IMR-90 (cell line): ENCODE results near the gene ANKH. TPM values are rescaled to one million over a fixed set of nuclear protein-coding genes. Genes with fewer than 3 reads are reported as not detected.

Experiments used
- ATAC-seq: fragments of 200-7000 bp; cut with Tn5 transposase; 2 replicates; pipeline ENCODE4 v1.9.1; 2020; ENCODE audit warnings: low read depth, mild to moderate bottlenecking, moderate library complexity
- BruUV-seq: library from RNA; stranded (reverse); fragments of 400-500 nt; replicated peaks from 2 replicates; lab custom pipeline; 2021; lab: Mats Ljungman, UMichigan
- CTCF ChIA-PET: fragments of 300-600 bp; formaldehyde crosslinking; extraction: SDS; loops from one replicate; lab custom pipeline; 2021; ENCODE audit warnings: antibody characterized with exemption; lab: Yijun Ruan, JAX
- POLR2A ChIA-PET: fragments of 300-600 bp; sonication (Branson Sonifier 250); formaldehyde crosslinking; loops from one replicate; lab custom pipeline; 2022; ENCODE audit warnings: antibody characterized with exemption; ENCODE audit not compliant: unreplicated experiment; lab: Charles Lee
- DNase-seq: peaks from one replicate; pipeline ENCODE4 v3.0.0; 2013
- H2AFZ ChIP-seq: replicated peaks from 2 replicates; pipeline ENCODE3; 2013; ENCODE audit warnings: low read length, mild to moderate bottlenecking; ENCODE audit not compliant: poor library complexity
- H2AK5ac ChIP-seq: 2 replicates; pipeline ENCODE4 v1.6.1; 2013; ENCODE audit warnings: low read depth, low read length, inconsistent platforms
- H2AK9ac ChIP-seq: replicated peaks from 2 replicates; pipeline ENCODE3; 2013; ENCODE audit warnings: mild to moderate bottlenecking, low read depth, low read length, moderate library complexity; ENCODE audit not compliant: poor library complexity
- H2BK120ac ChIP-seq: 2 replicates; pipeline ENCODE4 v1.6.1; 2013; ENCODE audit warnings: low read depth, low read length, inconsistent platforms
- H2BK15ac ChIP-seq: 3 replicates; pipeline ENCODE4 v1.6.1; 2013; ENCODE audit warnings: low read depth, low read length, inconsistent platforms
- H2BK20ac ChIP-seq: 2 replicates; pipeline ENCODE4 v1.6.1; 2013; ENCODE audit warnings: low read depth, mild to moderate bottlenecking, inconsistent platforms, low read length, moderate library complexity
- H2BK5ac ChIP-seq: 2 replicates; pipeline ENCODE4 v1.6.1; 2013; ENCODE audit warnings: mild to moderate bottlenecking, low read depth, low read length, inconsistent platforms; ENCODE audit not compliant: poor library complexity, severe bottlenecking
- H3K14ac ChIP-seq: replicated peaks from 2 replicates; pipeline ENCODE4 v1.6.1; 2013; ENCODE audit warnings: low read depth, low read length, inconsistent platforms
- H3K18ac ChIP-seq: 2 replicates; pipeline ENCODE4 v1.6.1; 2013; ENCODE audit warnings: low read depth, low read length, control low read depth
- H3K23ac ChIP-seq: 2 replicates; pipeline ENCODE4 v1.6.1; 2013; ENCODE audit warnings: low read depth, low read length, inconsistent platforms
- H3K27ac ChIP-seq: 2 replicates; pipeline ENCODE4 v1.5.1; 2013; ENCODE audit warnings: mild to moderate bottlenecking, control low read depth, low read length; ENCODE audit not compliant: insufficient read depth
- H3K27me3 ChIP-seq: 2 replicates; pipeline ENCODE4 v1.6.1; 2013; ENCODE audit warnings: low read length; ENCODE audit not compliant: control insufficient read depth, insufficient read depth
- H3K36me3 ChIP-seq: 2 replicates; pipeline ENCODE4 v1.6.1; 2013; ENCODE audit warnings: low read length, mixed read lengths; ENCODE audit not compliant: control insufficient read depth, insufficient read depth
- H3K4ac ChIP-seq: 2 replicates; pipeline ENCODE4 v1.6.1; 2013; ENCODE audit warnings: low read depth, low read length, inconsistent platforms
- H3K4me1 ChIP-seq: 2 replicates; pipeline ENCODE4 v1.6.1; 2013; ENCODE audit warnings: low read length, mixed read lengths; ENCODE audit not compliant: control insufficient read depth, insufficient read depth
- H3K4me2 ChIP-seq: 2 replicates; pipeline ENCODE4 v1.6.1; 2013; ENCODE audit warnings: low read depth, mild to moderate bottlenecking, control low read depth, low read length, moderate library complexity
- H3K4me3 ChIP-seq: 2 replicates; pipeline ENCODE4 v1.5.1; 2013; ENCODE audit warnings: low read depth, mild to moderate bottlenecking, control low read depth, low read length, moderate library complexity; ENCODE audit not compliant: insufficient read depth
- H3K56ac ChIP-seq: 2 replicates; pipeline ENCODE4 v1.6.1; 2013; ENCODE audit warnings: low read length, inconsistent platforms; ENCODE audit not compliant: insufficient read depth; ENCODE audit errors: extremely low read depth
- H3K79me1 ChIP-seq, 2 experiments: 2 replicates each; pipeline ENCODE4 v1.6.1; 2013; ENCODE audit warnings: low read length in 2 of 2, inconsistent platforms in 1 of 2, low read depth in 1 of 2
- H3K9ac ChIP-seq: 2 replicates; pipeline ENCODE4 v1.6.1; 2013; ENCODE audit warnings: low read depth, low read length, control low read depth
- H3K9me1 ChIP-seq: 2 replicates; pipeline ENCODE4 v1.6.1; 2013; ENCODE audit warnings: low read length, inconsistent platforms; ENCODE audit not compliant: insufficient read depth
- H3K9me3 ChIP-seq: 2 replicates; pipeline ENCODE4 v1.6.1; 2013; ENCODE audit warnings: low read length; ENCODE audit not compliant: control insufficient read depth, insufficient read depth
- H4K20me1 ChIP-seq: 2 replicates; pipeline ENCODE4 v1.6.1; 2013; ENCODE audit warnings: low read length, inconsistent platforms; ENCODE audit not compliant: insufficient read depth
- H4K5ac ChIP-seq: 2 replicates; pipeline ENCODE4 v1.6.1; 2013; ENCODE audit warnings: mild to moderate bottlenecking, low read depth, low read length, control low read depth
- H4K8ac ChIP-seq, 2 experiments: 2 replicates each; pipeline ENCODE4 v1.6.1; 2013; ENCODE audit warnings: low read depth in 2 of 2, low read length in 2 of 2, control low read depth in 1 of 2, inconsistent platforms in 1 of 2
- H4K91ac ChIP-seq: 2 replicates; pipeline ENCODE4 v1.6.1; 2013; ENCODE audit warnings: low read depth, low read length, inconsistent platforms; ENCODE audit not compliant: insufficient read depth
- CEBPB ChIP-seq: IDR thresholded peaks from 2 replicates; pipeline ENCODE4 v1.6.1; 2012; ENCODE audit warnings: low read depth, low read length, improper control_type of control experiment
- CHD1 ChIP-seq: IDR thresholded peaks from 2 replicates; pipeline ENCODE4 v1.6.1; 2012; ENCODE audit warnings: low read depth, low read length, improper control_type of control experiment
- RCOR1 ChIP-seq: IDR thresholded peaks from 2 replicates; pipeline ENCODE4 v1.6.1; 2012; ENCODE audit warnings: mild to moderate bottlenecking, low read length, improper control_type of control experiment; ENCODE audit not compliant: insufficient replicate concordance
- WGBS, 2 experiments: methylation state at CpG; one replicate each; pipeline versions ENCODE4 v1.1.5 to v1.1.7; 2013; ENCODE audit warnings: missing lambda C conversion rate in 2 of 2; ENCODE audit not compliant: insufficient read length in 1 of 2; ENCODE audit errors: extremely low coverage in 2 of 2; 5-methylcytosine and 5-hydroxymethylcytosine counted together
- dilution Hi-C: fragments of 300-500 bp; cut with HindIII; formaldehyde crosslinking; loops from one replicate; pipeline ENCODE4 v1.14.3; 2018; ENCODE audit warnings: low sequenced_read_pairs; ENCODE audit not compliant: unreplicated experiment
- in situ Hi-C: fragments of 300-500 bp; cut with MboI; formaldehyde crosslinking; loops from 3 replicates; pipeline ENCODE4 v1.14.3; 2019; ENCODE audit warnings: low sequenced_read_pairs, inconsistent platforms, mixed read lengths
- intact Hi-C: fragments of 100-400 bp; cut with micrococcal nuclease; formaldehyde crosslinking; loops from 2 replicates; pipeline ENCODE4 v1.10.0; 2022
- polyA plus RNA-seq, 3 experiments: library from polyadenylated mRNA; depleted of rRNA; stranded (reverse); fragments of >200 nt; gene quantifications; 2 replicates each; pipeline ENCODE4 v1.2.3, GENCODE V29; 2012; ENCODE audit warnings: low replicate concordance in 1 of 3
- total RNA-seq: library from RNA; depleted of rRNA; stranded (reverse); fragments of >200 nt; gene quantifications from 2 replicates; pipeline ENCODE4 v1.2.3, GENCODE V29; 2012

The ANKH gene
- total and polyA plus RNA-seq, 2 of the 4 experiments (the other 2 are of a cell fraction), result 5.2 to 17.2 TPM

- no peak for DNase-seq
- H3K36me3 ChIP-seq, result peaks cover 2% of the 10 kb centered on the region
- H3K18ac ChIP-seq, result no peak overlapping the region
- no TSS peak for BruUV-seq
- H3K4me3 ChIP-seq, result no peak overlapping the region
- no peak overlapping the region for H3K14ac ChIP-seq
- in situ Hi-C loops (no loop called here), intact Hi-C loops (no loop called here), dilution Hi-C loops (no loop called here)
- H2BK120ac ChIP-seq, result no peak overlapping the region
- no peak overlapping the region for H3K4ac ChIP-seq
- no peak overlapping the region for H3K9ac ChIP-seq
- H2AK9ac ChIP-seq, result no peak overlapping the region
- no peak overlapping the region for H2BK5ac ChIP-seq
- no peak overlapping the region for H4K91ac ChIP-seq
- peaks cover 5% of the 10 kb centered on the region for H3K9me3 ChIP-seq
- H3K79me1 ChIP-seq, result no peaks in the 10 kb centered on the region; a peak in 3 of 4 replicates
- TF ChIP-seq CEBPB, result peak; percentile 71
- no peak for TF ChIP-seq RCOR1
- TF ChIP-seq CHD1, result no peak
- WGBS, 2 experiments, result 100% methylated on average over 1 of the region's 5 CpGs; no CpG with 5 or more reads in 1 of the 2 experiments
- CTCF ChIA-PET, result interaction anchor here (0.6 kb wide), 1 partner anchor 73 kb away, joined by 3 read pairs; no protein-coding TSS in a partner anchor
- no peak overlapping the region for H3K56ac ChIP-seq
- H4K20me1 ChIP-seq, result no peaks in the 10 kb centered on the region
- H4K5ac ChIP-seq, result no peak overlapping the region
- ATAC-seq, result no peak
- H3K23ac ChIP-seq, result no peak overlapping the region
- no peak overlapping the region for H4K8ac ChIP-seq
- no peak overlapping the region for H2AK5ac ChIP-seq
- no peak overlapping the region for H2BK15ac ChIP-seq
- POLR2A ChIA-PET, result no interaction called here
- no peak overlapping the region for H2BK20ac ChIP-seq
- H3K4me1 ChIP-seq, result no peaks in the 10 kb centered on the region
- no peak overlapping the region for H3K4me2 ChIP-seq
- no peak overlapping the region for H2AFZ ChIP-seq
- no peak overlapping the region for H3K27ac ChIP-seq
- H3K9me1 ChIP-seq, result peaks cover 1% of the 10 kb centered on the region; the same call in 1 of the 2 replicates
- H3K27me3 ChIP-seq, result no peaks in the 10 kb centered on the region
Observed at GRCh38 chr5:14782591-14782990, 89.0 kb downstream of the ANKH start.
